Purkinje cell (primary cell): ENCODE results near the gene CD48. TPM values are rescaled to one million over a fixed set of nuclear protein-coding genes. Genes with fewer than 3 reads are reported as not detected.

Experiments used
- polyA plus RNA-seq: library from polyadenylated mRNA; unstranded; fragments of >200 nt; fragmentation: Nextera tagmentation; gene quantifications from 2 replicates; pipeline ENCODE4 v1.2.1, GENCODE V29; 2014

The CD48 gene, protein sequence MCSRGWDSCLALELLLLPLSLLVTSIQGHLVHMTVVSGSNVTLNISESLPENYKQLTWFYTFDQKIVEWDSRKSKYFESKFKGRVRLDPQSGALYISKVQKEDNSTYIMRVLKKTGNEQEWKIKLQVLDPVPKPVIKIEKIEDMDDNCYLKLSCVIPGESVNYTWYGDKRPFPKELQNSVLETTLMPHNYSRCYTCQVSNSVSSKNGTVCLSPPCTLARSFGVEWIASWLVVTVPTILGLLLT
- polyA plus RNA-seq = not detected in 2 replicates

DNA sequence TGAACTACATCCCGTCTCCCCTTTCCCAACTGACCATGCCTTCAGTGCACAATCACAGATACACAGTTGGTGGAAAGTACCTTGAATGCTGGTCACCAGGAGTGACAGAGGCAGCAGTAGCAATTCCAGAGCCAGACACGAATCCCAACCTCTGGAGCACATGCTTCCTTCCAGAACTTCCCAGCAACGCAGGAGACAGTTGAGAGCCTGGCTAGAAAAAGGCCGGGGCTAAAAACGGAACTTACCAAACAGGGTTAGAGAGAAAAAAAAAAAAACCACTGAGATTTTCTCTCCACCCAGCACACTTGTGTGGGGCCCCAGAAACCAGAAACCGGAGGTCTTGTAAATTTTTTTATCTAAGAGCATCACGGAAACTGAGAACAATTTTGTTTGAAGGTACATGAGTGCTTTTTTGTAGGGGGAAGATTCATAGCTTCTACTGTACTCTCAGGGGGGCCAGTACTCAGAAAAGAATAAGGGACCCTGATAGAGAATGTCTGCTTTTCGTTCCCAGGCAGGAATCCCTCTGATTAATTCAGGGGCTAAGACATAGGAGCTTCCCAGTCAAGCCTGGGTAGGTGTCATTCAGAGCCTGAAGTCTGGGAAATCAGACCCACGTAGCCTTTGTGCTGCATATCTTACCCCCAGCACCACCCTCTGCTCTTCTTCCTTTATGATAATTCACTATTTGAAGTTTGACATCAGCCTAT is at the start of gene CD48:
Gene CD48 (minus strand): TSS at position 221 of the 710 bp plus-strand sequence. CDS start 59 bp downstream, at position 162.

DNA sequence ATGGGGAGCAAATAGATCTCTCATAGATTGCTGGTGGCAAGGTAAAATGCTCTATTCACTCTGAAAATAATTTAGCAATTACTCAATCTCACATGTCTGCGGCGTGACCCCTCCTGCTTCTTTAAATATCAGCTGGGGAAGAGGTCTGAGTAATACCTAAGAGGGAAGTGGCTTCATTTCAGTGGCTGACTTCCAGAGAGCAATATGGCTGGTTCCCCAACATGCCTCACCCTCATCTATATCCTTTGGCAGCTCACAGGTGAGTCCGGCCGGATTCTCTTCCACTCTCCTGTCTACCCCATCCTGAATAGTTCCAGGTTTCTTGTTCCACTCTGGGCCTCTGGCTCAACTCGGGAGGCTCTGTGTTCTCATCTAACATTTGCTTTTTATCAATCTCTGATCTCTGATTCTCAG is 27.5 kb upstream of the CD48 start, which contains the start of gene SLAMF7:
Gene SLAMF7 (plus strand): TSS at position 150 of the 414 bp plus-strand sequence. CDS start 55 bp downstream, at position 205.

DNA sequence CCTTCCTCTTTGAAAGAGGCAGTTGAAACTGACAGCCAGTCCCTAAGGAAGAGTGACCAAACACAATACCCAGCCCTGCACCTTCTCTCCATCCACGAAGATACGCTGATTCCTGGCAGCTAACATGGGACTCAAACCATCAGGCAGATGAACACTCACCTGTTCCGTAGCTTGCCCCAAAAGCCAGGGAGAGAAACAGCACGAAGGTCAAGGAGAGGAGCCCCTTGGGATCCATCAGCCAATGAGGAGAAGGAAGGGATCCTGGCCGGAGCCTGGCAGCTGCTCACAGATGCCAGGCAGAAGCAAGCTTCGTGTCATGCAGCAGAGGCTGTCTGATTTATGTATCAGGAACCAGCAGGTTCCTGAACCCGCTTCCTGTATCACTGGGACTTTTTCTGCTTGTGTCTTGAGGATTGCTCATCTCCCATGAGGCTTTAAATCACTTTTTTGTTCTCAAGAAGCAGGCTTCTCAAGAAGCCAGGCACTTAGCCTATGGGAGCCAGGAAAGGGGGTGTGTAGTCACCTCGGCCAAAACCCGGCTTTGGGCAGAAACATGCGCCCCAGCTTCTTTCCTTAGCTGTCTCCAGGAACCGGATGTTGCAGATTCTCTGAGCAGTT is 64.8 kb downstream of the CD48 start, which contains the start of gene SLAMF1:
Gene SLAMF1 (minus strand): TSS at position 334 of the 618 bp plus-strand sequence. CDS start 99 bp downstream, at position 235.

Other genes with a start within 250 kb of the CD48 start
- gene SLAMF6, start 188.6 kb downstream of the CD48 start, polyA plus RNA-seq = not detected in 2 replicates
- gene CD84, start 132.3 kb downstream of the CD48 start, polyA plus RNA-seq = not detected in 2 replicates
- not detected in 2 replicates for gene SLAMF1, start 64.8 kb downstream of the CD48 start, polyA plus RNA-seq
- not detected in 2 replicates for gene SLAMF7, start 27.4 kb upstream of the CD48 start, polyA plus RNA-seq
- not detected in 2 replicates for gene LY9, start 84.4 kb upstream of the CD48 start, polyA plus RNA-seq
- 0.47 TPM in 1 of 2 replicates, not detected in the other for gene CD244, start 151.1 kb upstream of the CD48 start, polyA plus RNA-seq
- not detected in 2 replicates for gene ITLN1, start 173.4 kb upstream of the CD48 start, polyA plus RNA-seq
- gene ITLN2, start 243.0 kb upstream of the CD48 start, polyA plus RNA-seq = not detected in 2 replicates